ENCODE data around the gene PTPRN2. TPM values are rescaled to one million over a fixed set of nuclear protein-coding genes. Genes with fewer than 3 reads are reported as not detected.
"Not testable (repeated sequence)": the region's sequence is repeated elsewhere in the genome, so short reads cannot be mapped to it uniquely, and the experiment has no call there.

PTPRN2 gene
- total and polyA plus RNA-seq, 2 donors (not counting 1 experiment from before 2014, with no cell fraction given) = 0.54 to 1.2 TPM

DNA sequence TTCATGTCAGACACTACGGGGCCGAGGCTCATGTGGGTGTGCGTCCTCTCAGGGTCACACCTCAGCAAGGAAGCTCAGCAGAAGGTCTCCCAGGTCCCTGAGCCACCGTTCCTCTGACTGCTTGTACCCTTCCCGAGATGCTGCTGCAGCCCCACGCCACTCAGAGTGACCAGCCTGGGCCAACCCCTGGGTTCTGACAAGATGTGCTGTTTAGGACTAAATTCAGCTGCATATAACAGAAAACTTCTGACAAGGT lies 738.4 kb downstream of the PTPRN2 start:
- Histone ChIP-seq H3K4me2 (ENCODE audit: extremely low read depth, insufficient read depth, low read length) (no peak overlapping the region), H3K36me3 (ENCODE audit: control insufficient read depth, insufficient read depth, low read length) (no peaks in the 10 kb centered on the region), H3K4me3 (replicated peaks in 1 of 4; ENCODE audit: control extremely low read depth in 1 of 4, insufficient read depth in 1 of 4, low read depth in 3 of 4, low read length in 4 of 4) (no peak overlapping the region), H4K20me1 (ENCODE audit: control insufficient read depth, extremely low read depth, insufficient read depth, low read length) (no peaks in the 10 kb centered on the region), H3K4me1 (ENCODE audit: control insufficient read depth, extremely low read depth, insufficient read depth, low read length) (no peaks in the 10 kb centered on the region), H3K9ac (ENCODE audit: insufficient read depth, low read length) (no peak overlapping the region), H3K9me3 (ENCODE audit: control insufficient read depth, insufficient read depth, low read depth, low read length) (no peaks in the 10 kb centered on the region), H3K27ac (ENCODE audit: insufficient read depth, low read length) (no peak overlapping the region), H3K27me3 (ENCODE audit: control insufficient read depth, insufficient read depth, low read length) (no peaks in the 10 kb centered on the region), H2AFZ (ENCODE audit: low read length) (no peak overlapping the region), H3K79me2 (ENCODE audit: control insufficient read depth, insufficient read depth, low read length) (no peaks in the 10 kb centered on the region)
- no peak for DNase-seq (ENCODE audit: low read depth in 2 of 2)
- no peak for TF ChIP-seq EZH2 (IDR thresholded peaks at IDR 0.05; ENCODE audit: low read length, missing control alignments)
- TF ChIP-seq, protein P1, sequence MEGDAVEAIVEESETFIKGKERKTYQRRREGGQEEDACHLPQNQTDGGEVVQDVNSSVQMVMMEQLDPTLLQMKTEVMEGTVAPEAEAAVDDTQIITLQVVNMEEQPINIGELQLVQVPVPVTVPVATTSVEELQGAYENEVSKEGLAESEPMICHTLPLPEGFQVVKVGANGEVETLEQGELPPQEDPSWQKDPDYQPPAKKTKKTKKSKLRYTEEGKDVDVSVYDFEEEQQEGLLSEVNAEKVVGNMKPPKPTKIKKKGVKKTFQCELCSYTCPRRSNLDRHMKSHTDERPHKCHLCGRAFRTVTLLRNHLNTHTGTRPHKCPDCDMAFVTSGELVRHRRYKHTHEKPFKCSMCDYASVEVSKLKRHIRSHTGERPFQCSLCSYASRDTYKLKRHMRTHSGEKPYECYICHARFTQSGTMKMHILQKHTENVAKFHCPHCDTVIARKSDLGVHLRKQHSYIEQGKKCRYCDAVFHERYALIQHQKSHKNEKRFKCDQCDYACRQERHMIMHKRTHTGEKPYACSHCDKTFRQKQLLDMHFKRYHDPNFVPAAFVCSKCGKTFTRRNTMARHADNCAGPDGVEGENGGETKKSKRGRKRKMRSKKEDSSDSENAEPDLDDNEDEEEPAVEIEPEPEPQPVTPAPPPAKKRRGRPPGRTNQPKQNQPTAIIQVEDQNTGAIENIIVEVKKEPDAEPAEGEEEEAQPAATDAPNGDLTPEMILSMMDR (conservative IDR thresholded peaks at IDR 0.05 in 1 of 2, IDR thresholded peaks at IDR 0.05 in 1 of 2; ENCODE audit: low read depth in 1 of 2, low read length in 2 of 2) = no peak

DNA sequence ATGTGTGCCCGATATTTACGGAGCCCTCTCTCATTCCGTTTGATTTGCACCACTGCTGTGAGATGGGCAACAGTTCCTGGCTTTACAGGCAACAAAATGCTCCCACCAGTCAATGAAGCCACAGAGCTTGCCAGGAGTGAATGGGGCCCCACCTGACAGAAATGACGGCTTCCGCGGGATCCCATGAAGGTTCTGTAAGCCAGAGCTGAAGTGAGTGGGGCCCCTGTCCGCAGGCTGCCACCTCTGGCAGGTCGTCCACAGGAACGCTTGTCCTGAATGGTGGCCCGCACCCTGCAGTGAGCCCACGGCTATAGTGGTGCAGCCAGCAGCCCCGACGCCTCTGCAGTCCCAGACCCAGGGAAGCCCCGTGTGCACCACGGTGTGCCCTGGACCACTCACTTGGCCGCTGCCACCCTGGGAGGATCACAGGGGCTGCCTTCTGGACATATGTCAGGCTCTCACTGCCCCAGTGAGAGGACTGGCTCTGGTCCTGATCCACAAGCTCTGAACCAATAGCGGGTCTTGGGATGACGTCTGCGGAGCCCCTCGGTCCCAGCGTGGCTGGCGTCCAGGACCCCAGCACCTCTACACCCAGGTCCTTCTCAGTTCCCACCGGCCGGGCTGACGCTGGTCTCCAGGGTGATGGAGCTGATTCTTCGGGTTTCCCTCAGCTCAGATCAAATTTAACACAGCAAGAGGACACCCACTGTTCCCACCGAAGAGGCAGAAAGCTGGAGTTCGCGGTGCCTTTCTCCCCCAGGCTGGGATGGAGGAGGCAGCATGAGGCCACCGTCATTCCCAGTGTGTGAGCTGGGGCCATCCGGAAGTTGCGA lies 738.9 kb downstream of the PTPRN2 start:
- no peaks in the 10 kb centered on the region for H3K79me2 ChIP-seq (ENCODE audit: control insufficient read depth, insufficient read depth, low read length)
- H3K9me3 ChIP-seq (ENCODE audit: control insufficient read depth, insufficient read depth, low read depth, low read length) = no peaks in the 10 kb centered on the region
- DNase-seq (ENCODE audit: low read depth in 2 of 2) = no peak
- no peak overlapping the region for H3K27ac ChIP-seq (ENCODE audit: insufficient read depth, low read length)
- no peak overlapping the region for H3K4me3 ChIP-seq (replicated peaks in 1 of 4; ENCODE audit: control extremely low read depth in 1 of 4, insufficient read depth in 1 of 4, low read depth in 3 of 4, low read length in 4 of 4)
- H4K20me1 ChIP-seq (ENCODE audit: control insufficient read depth, extremely low read depth, insufficient read depth, low read length) = no peaks in the 10 kb centered on the region
- H3K36me3 ChIP-seq (ENCODE audit: control insufficient read depth, insufficient read depth, low read length) = no peaks in the 10 kb centered on the region
- no peak overlapping the region for H2AFZ ChIP-seq (ENCODE audit: low read length)
- H3K4me1 ChIP-seq (ENCODE audit: control insufficient read depth, extremely low read depth, insufficient read depth, low read length) = no peaks in the 10 kb centered on the region
- TF ChIP-seq EZH2 (IDR thresholded peaks at IDR 0.05; ENCODE audit: low read length, missing control alignments) = no peak
- TF ChIP-seq, protein P1 (conservative IDR thresholded peaks at IDR 0.05 in 1 of 2, IDR thresholded peaks at IDR 0.05 in 1 of 2; ENCODE audit: low read depth in 1 of 2, low read length in 2 of 2) = no peak
- H3K9ac ChIP-seq (ENCODE audit: insufficient read depth, low read length) = no peak overlapping the region
- no peaks in the 10 kb centered on the region for H3K27me3 ChIP-seq (ENCODE audit: control insufficient read depth, insufficient read depth, low read length)
- no peak overlapping the region for H3K4me2 ChIP-seq (ENCODE audit: extremely low read depth, insufficient read depth, low read length)

DNA sequence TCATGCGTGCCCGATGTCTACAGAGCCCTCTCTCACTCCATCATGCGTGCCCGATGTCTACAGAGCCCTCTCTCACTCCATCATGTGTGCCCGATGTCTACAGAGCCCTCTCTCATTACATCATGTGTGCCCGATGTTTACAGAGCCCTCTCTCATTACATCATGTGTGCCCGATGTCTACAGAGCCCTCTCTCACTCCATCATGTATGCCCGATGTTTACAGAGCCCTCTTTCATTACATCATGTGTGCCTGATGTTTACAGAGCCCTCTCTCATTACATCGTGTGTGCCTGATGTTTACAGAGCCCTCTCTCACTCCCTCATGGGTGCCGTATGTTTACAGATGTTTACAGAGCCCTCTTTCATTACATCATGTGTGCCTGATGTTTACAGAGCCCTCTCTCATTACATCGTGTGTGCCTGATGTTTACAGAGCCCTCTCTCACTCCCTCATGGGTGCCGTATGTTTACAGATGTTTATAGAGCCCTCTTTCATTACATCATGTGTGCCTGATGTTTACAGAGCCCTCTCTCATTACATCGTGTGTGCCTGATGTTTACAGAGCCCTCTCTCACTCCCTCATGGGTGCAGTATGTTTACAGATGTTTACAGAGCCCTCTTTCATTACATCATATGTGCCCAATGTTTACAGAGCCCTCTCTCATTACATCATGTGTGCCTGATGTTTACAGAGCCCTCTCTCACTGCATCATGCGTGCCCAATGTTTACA lies 739.7 kb downstream of the PTPRN2 start:
- H3K4me2 ChIP-seq (ENCODE audit: extremely low read depth, insufficient read depth, low read length); H3K9ac ChIP-seq (ENCODE audit: insufficient read depth, low read length); H3K27me3 ChIP-seq (ENCODE audit: control insufficient read depth, insufficient read depth, low read length); DNase-seq (ENCODE audit: low read depth in 2 of 2); H3K9me3 ChIP-seq (ENCODE audit: control insufficient read depth, insufficient read depth, low read depth, low read length); H3K79me2 ChIP-seq (ENCODE audit: control insufficient read depth, insufficient read depth, low read length); H4K20me1 ChIP-seq (ENCODE audit: control insufficient read depth, extremely low read depth, insufficient read depth, low read length); H2AFZ ChIP-seq (ENCODE audit: low read length); H3K36me3 ChIP-seq (ENCODE audit: control insufficient read depth, insufficient read depth, low read length); H3K4me1 ChIP-seq (ENCODE audit: control insufficient read depth, extremely low read depth, insufficient read depth, low read length); H3K27ac ChIP-seq (ENCODE audit: insufficient read depth, low read length); H3K4me3 ChIP-seq (replicated peaks in 1 of 4; ENCODE audit: control extremely low read depth in 1 of 4, insufficient read depth in 1 of 4, low read depth in 3 of 4, low read length in 4 of 4): not testable (repeated sequence)

DNA sequence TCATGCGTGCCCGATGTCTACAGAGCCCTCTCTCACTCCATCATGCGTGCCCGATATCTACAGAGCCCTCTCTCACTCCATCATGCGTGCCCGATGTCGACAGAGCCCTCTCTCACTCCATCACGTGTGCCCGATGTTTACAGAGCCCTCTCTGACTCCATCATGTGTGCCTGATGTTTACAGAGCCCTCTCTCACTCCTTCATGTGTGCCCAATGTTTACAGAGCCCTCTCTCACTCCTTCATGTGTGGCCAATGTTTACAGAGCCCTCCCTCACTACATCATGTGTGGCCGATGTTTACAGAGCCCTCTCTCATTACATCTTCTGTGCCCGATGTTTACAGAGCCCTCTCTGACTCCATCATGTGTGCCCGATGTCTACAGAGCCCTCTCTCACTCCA lies 740.9 kb downstream of the PTPRN2 start:
- H4K20me1 ChIP-seq (ENCODE audit: control insufficient read depth, extremely low read depth, insufficient read depth, low read length); H3K9ac ChIP-seq (ENCODE audit: insufficient read depth, low read length); H3K27ac ChIP-seq (ENCODE audit: insufficient read depth, low read length); H3K79me2 ChIP-seq (ENCODE audit: control insufficient read depth, insufficient read depth, low read length); H2AFZ ChIP-seq (ENCODE audit: low read length); H3K27me3 ChIP-seq (ENCODE audit: control insufficient read depth, insufficient read depth, low read length); H3K4me2 ChIP-seq (ENCODE audit: extremely low read depth, insufficient read depth, low read length); H3K4me3 ChIP-seq (replicated peaks in 1 of 4; ENCODE audit: control extremely low read depth in 1 of 4, insufficient read depth in 1 of 4, low read depth in 3 of 4, low read length in 4 of 4); H3K9me3 ChIP-seq (ENCODE audit: control insufficient read depth, insufficient read depth, low read depth, low read length); DNase-seq (ENCODE audit: low read depth in 2 of 2); H3K4me1 ChIP-seq (ENCODE audit: control insufficient read depth, extremely low read depth, insufficient read depth, low read length); H3K36me3 ChIP-seq (ENCODE audit: control insufficient read depth, insufficient read depth, low read length): not testable (repeated sequence)

Measured in fibroblast of lung (primary cell).